Choroid plexus epithelial cell (primary cell): ENCODE data around the gene ZNF616.
A peak's percentile ranks its signal among the peaks of the same experiment; 100 is the strongest.

Experiments used
- DNase-seq: peaks from one replicate; pipeline ENCODE4 v3.0.0-alpha.2; 2010; ENCODE audit warnings: low read depth
- H3K4me3 ChIP-seq: 2 replicates; pipeline ENCODE4 v1.5.1; 2011; ENCODE audit warnings: low read depth, mild to moderate bottlenecking, control low read depth, low read length, moderate library complexity
- CTCF ChIP-seq: conservative IDR thresholded peaks from 2 replicates; pipeline ENCODE4 v1.5.1; 2011; ENCODE audit warnings: low read depth, mild to moderate bottlenecking, control low read depth, inconsistent platforms, low read length, moderate library complexity

ZNF616 gene

GRCh38 chr19:52139252-52140031, at the start of gene ZNF616:
ZNF616 (minus strand) TSS chr19:52139938; CDS start chr19:52130512, 9,426 bp downstream.
- TF ChIP-seq CTCF: peak; percentile 74
- peak; percentile 96 for DNase-seq
- H3K4me3 ChIP-seq: peak within 1 kb of the TSS; percentile 86

- peak; percentile 20 for TF ChIP-seq CTCF
- peak overlapping the region; percentile 58 for H3K4me3 ChIP-seq
- DNase-seq: no peak
These were observed 49.3 kb upstream of the ZNF616 start for GRCh38 chr19:52188822-52189734.

- no peak for DNase-seq
- TF ChIP-seq CTCF: no peak
- no peak overlapping the region for H3K4me3 ChIP-seq
These were observed 47.7 kb upstream of the ZNF616 start for GRCh38 chr19:52187407-52187806.

- TF ChIP-seq CTCF: no peak
- no peak overlapping the region for H3K4me3 ChIP-seq
- DNase-seq: no peak
These were observed 36.8 kb upstream of the ZNF616 start for GRCh38 chr19:52176574-52176973.

- no peak overlapping the region for H3K4me3 ChIP-seq
- no peak for TF ChIP-seq CTCF
- DNase-seq: no peak
These were observed 32.6 kb upstream of the ZNF616 start for GRCh38 chr19:52172347-52172746.

GRCh38 chr19:52171321-52172169, 31.8 kb upstream of the ZNF616 start, which contains the start of gene ZNF836:
ZNF836 (minus strand) TSS chr19:52171621; CDS start chr19:52168072, 3,549 bp downstream.
- no peak for TF ChIP-seq CTCF
- H3K4me3 ChIP-seq: peak within 1 kb of the TSS; percentile 86

More at GRCh38 chr19:52171321-52172169, 31.8 kb upstream of the ZNF616 start, which contains the start of gene ZNF836:
- DNase-seq: peak; percentile 74
